Measurements from ENCODE around the gene POGZ. TPM values are rescaled to one million over a fixed set of nuclear protein-coding genes. Genes with fewer than 3 reads are reported as not detected.
A peak's percentile ranks its signal among the peaks of the same experiment; 100 is the strongest.

The POGZ gene
- total and polyA plus RNA-seq, 2 of the 13 experiments (the other 11 are each of a cell fraction or from before 2014, with no cell fraction given): 15.3 to 45.6 TPM

DNA sequence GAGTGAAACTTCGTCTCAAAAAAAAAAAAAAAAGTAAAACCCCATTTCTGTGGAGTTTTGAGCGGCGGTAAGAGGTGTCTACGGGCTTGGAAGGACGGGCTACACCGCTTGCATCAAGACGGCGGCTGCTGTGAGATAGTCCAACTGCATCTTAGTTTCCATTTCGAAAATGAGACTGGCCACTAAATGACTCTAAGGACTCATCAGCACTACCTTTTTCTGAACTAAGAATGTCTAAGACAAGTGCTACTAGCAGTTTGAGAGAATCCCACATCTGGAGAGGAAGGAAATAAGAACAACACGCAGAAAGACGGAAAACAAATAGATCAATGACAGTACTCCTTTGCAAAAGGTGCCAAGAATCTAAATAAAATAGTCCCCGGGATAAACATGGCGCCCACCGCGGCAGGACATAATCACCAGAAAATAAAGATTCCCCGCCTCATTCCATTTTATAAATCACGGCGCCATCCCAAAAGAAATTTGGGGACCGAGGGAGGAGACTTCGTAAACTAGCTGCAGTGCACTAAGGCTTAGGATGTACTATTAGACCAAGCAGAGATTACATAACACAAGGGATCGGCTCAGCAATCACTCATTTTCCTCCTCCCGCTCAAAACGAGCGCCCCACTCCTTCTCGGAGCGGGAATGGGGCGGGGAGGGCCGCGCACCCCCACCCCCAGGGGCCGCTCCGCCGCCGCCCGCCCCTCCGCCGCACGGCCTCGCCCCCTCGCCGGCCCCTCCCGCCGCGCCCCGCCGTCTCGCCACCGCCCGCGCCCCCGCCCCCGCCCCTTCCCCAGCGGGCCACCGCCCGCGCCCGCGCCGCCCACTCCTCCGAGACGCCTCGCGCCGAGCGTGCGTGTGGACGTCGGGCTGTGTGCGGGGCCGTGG, 1.1 kb downstream of the POGZ start:
- in situ Hi-C loops (cut with HindIII; ENCODE audit: extremely low pct_ligation_motif_present, low pct_unique_long_range_greater_than_20kb): no loop called here
- 5% methylated on average over 30 of the region's 69 CpGs for WGBS (ENCODE audit: low lambda C conversion rate)
- BruUV-seq (replicated peaks): no TSS peak
- TF ChIP-seq NBN (conservative IDR thresholded peaks at IDR 0.05) (no peak), NFRKB (IDR thresholded peaks at IDR 0.05) (no peak), CEBPG (CRISPR knock-in tag; IDR thresholded peaks at IDR 0.05) (peak; percentile 18; the same call in 1 of the 2 replicates), ZNF614 (CRISPR knock-in tag; IDR thresholded peaks at IDR 0.05; ENCODE audit: borderline replicate concordance) (peak; percentile 98), ZNF234 (CRISPR knock-in tag; conservative IDR thresholded peaks at IDR 0.05) (no peak), ZNF343 (CRISPR knock-in tag; IDR thresholded peaks at IDR 0.05) (no peak), DR1 (CRISPR knock-in tag; IDR thresholded peaks at IDR 0.05) (no peak), KDM5A (IDR thresholded peaks at IDR 0.05; ENCODE audit: borderline replicate concordance, low read length) (peak; percentile 64; the same call in 1 of the 2 replicates), ZFY (CRISPR knock-in tag; IDR thresholded peaks at IDR 0.05) (peak; percentile 14; the same call in 1 of the 2 replicates)
- TF ChIP-seq, protein P1, sequence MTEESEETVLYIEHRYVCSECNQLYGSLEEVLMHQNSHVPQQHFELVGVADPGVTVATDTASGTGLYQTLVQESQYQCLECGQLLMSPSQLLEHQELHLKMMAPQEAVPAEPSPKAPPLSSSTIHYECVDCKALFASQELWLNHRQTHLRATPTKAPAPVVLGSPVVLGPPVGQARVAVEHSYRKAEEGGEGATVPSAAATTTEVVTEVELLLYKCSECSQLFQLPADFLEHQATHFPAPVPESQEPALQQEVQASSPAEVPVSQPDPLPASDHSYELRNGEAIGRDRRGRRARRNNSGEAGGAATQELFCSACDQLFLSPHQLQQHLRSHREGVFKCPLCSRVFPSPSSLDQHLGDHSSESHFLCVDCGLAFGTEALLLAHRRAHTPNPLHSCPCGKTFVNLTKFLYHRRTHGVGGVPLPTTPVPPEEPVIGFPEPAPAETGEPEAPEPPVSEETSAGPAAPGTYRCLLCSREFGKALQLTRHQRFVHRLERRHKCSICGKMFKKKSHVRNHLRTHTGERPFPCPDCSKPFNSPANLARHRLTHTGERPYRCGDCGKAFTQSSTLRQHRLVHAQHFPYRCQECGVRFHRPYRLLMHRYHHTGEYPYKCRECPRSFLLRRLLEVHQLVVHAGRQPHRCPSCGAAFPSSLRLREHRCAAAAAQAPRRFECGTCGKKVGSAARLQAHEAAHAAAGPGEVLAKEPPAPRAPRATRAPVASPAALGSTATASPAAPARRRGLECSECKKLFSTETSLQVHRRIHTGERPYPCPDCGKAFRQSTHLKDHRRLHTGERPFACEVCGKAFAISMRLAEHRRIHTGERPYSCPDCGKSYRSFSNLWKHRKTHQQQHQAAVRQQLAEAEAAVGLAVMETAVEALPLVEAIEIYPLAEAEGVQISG (CRISPR knock-in tag; IDR thresholded peaks at IDR 0.05): 0 out of 2 replicates have a peak, but pooled peaks have one; percentile 22
- TF ChIP-seq, protein P2, sequence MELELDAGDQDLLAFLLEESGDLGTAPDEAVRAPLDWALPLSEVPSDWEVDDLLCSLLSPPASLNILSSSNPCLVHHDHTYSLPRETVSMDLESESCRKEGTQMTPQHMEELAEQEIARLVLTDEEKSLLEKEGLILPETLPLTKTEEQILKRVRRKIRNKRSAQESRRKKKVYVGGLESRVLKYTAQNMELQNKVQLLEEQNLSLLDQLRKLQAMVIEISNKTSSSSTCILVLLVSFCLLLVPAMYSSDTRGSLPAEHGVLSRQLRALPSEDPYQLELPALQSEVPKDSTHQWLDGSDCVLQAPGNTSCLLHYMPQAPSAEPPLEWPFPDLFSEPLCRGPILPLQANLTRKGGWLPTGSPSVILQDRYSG (CRISPR knock-in tag; IDR thresholded peaks at IDR 0.05): no peak
- TF ChIP-seq, protein P3, sequence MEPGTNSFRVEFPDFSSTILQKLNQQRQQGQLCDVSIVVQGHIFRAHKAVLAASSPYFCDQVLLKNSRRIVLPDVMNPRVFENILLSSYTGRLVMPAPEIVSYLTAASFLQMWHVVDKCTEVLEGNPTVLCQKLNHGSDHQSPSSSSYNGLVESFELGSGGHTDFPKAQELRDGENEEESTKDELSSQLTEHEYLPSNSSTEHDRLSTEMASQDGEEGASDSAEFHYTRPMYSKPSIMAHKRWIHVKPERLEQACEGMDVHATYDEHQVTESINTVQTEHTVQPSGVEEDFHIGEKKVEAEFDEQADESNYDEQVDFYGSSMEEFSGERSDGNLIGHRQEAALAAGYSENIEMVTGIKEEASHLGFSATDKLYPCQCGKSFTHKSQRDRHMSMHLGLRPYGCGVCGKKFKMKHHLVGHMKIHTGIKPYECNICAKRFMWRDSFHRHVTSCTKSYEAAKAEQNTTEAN (CRISPR knock-in tag; conservative IDR thresholded peaks at IDR 0.05): 0 out of 2 replicates have a peak, but pooled peaks have one; percentile 25
- TF ChIP-seq, protein P4, sequence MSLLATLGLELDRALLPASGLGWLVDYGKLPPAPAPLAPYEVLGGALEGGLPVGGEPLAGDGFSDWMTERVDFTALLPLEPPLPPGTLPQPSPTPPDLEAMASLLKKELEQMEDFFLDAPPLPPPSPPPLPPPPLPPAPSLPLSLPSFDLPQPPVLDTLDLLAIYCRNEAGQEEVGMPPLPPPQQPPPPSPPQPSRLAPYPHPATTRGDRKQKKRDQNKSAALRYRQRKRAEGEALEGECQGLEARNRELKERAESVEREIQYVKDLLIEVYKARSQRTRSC (CRISPR knock-in tag; IDR thresholded peaks at IDR 0.05; ENCODE audit: low read depth): no peak
- TF ChIP-seq, protein P5, sequence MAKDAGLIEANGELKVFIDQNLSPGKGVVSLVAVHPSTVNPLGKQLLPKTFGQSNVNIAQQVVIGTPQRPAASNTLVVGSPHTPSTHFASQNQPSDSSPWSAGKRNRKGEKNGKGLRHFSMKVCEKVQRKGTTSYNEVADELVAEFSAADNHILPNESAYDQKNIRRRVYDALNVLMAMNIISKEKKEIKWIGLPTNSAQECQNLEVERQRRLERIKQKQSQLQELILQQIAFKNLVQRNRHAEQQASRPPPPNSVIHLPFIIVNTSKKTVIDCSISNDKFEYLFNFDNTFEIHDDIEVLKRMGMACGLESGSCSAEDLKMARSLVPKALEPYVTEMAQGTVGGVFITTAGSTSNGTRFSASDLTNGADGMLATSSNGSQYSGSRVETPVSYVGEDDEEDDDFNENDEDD (CRISPR knock-in tag; IDR thresholded peaks at IDR 0.05; ENCODE audit: borderline replicate concordance): peak; percentile 33; the same call in 1 of the 2 replicates

More for the DNA sequence above, 1.1 kb downstream of the POGZ start:
- Histone ChIP-seq H3K79me2 (ENCODE audit: insufficient read depth, low read length) (peaks cover 51% of the 10 kb centered on the region), H2AFZ (ENCODE audit: low read length) (no peak overlapping the region), H3K27ac (ENCODE audit: extremely low read length, insufficient read depth, low read length) (peak overlapping the region; percentile 74), H4K20me1 (ENCODE audit: insufficient read depth, low read length) (peaks cover 26% of the 10 kb centered on the region; the same call in 1 of the 2 replicates), H3K9me3 (ENCODE audit: low read length) (no peaks in the 10 kb centered on the region), H3K4me1 (ENCODE audit: insufficient read depth, low read length) (peaks cover 39% of the 10 kb centered on the region), H3K4me2 (ENCODE audit: low read depth, low read length) (peak overlapping the region; percentile 63), H3K27me3 (ENCODE audit: control insufficient read depth in 1 of 2, insufficient read depth in 2 of 2, low read length in 2 of 2) (no peaks in the 10 kb centered on the region), H3K36me3 (replicated peaks in 1 of 2; ENCODE audit: control insufficient read depth in 1 of 2, insufficient read depth in 2 of 2, low read length in 2 of 2) (no peaks in the 10 kb centered on the region), H3K9ac (ENCODE audit: insufficient read depth, low read depth, low read length) (peak overlapping the region; percentile 70), H3K4me3 (replicated peaks in 1 of 3; ENCODE audit: insufficient read depth in 1 of 3, low read depth in 2 of 3, low read length in 3 of 3) (peak overlapping the region; percentile 67 to 87 (median 71))
- FAIRE-seq: peak; percentile 61
- DNase-seq (ENCODE audit: low spot score): peak; percentile 58
- CTCF ChIA-PET (ENCODE audit: low intra/inter-chr PET ratio, low total read pairs): no interaction called here
- ATAC-seq: peak; percentile 55
- intact Hi-C loops (cut with micrococcal nuclease; ENCODE audit: unreplicated experiment): no loop called here
- POLR2A ChIA-PET: interaction anchor here (1.9 kb wide), 1 partner anchor 15 kb away, joined by 19 read pairs; no protein-coding TSS in a partner anchor

Measured in HepG2 (cell line).